Measurements from ENCODE around the gene THADA.
A peak's percentile ranks its signal among the peaks of the same experiment; 100 is the strongest.
"Not testable (repeated sequence)": the region's sequence is repeated elsewhere in the genome, so short reads cannot be mapped to it uniquely, and the experiment has no call there.

THADA gene

GRCh38 chr2:43389581-43390466 is 206.0 kb downstream of the THADA start:
- no peak overlapping the region for H3K4me3 ChIP-seq (ENCODE audit: control insufficient read depth, low read depth, low read length)
- DNase-seq (ENCODE audit: low read depth): no peak
- TF ChIP-seq CTCF (conservative IDR thresholded peaks at IDR 0.05; ENCODE audit: control insufficient read depth, insufficient read depth, low read depth, low read length): no peak

- TF ChIP-seq CTCF (conservative IDR thresholded peaks at IDR 0.05; ENCODE audit: control insufficient read depth, insufficient read depth, low read depth, low read length): no peak
- no peak for DNase-seq (ENCODE audit: low read depth)
- no peak overlapping the region for H3K4me3 ChIP-seq (ENCODE audit: control insufficient read depth, low read depth, low read length)
These were observed 207.5 kb downstream of the THADA start for GRCh38 chr2:43388371-43388770.

- no peak overlapping the region for H3K4me3 ChIP-seq (ENCODE audit: control insufficient read depth, low read depth, low read length)
- peak; percentile 33 for DNase-seq (ENCODE audit: low read depth)
- no peak for TF ChIP-seq CTCF (conservative IDR thresholded peaks at IDR 0.05; ENCODE audit: control insufficient read depth, insufficient read depth, low read depth, low read length)
These were observed 208.5 kb downstream of the THADA start for GRCh38 chr2:43387092-43388062.

GRCh38 chr2:43386679-43387078 is 209.2 kb downstream of the THADA start:
- not testable (repeated sequence) for H3K4me3 ChIP-seq (ENCODE audit: control insufficient read depth, low read depth, low read length); DNase-seq (ENCODE audit: low read depth)

- DNase-seq (ENCODE audit: low read depth): no peak
- no peak for TF ChIP-seq CTCF (conservative IDR thresholded peaks at IDR 0.05; ENCODE audit: control insufficient read depth, insufficient read depth, low read depth, low read length)
- no peak overlapping the region for H3K4me3 ChIP-seq (ENCODE audit: control insufficient read depth, low read depth, low read length)
These were observed 211.7 kb downstream of the THADA start for GRCh38 chr2:43384143-43384542.

- no peak for TF ChIP-seq CTCF (conservative IDR thresholded peaks at IDR 0.05; ENCODE audit: control insufficient read depth, insufficient read depth, low read depth, low read length)
These were observed 212.3 kb downstream of the THADA start for GRCh38 chr2:43383533-43383932.

GRCh38 chr2:43379494-43379893 is 216.3 kb downstream of the THADA start:
- DNase-seq (ENCODE audit: low read depth): no peak
- no peak for TF ChIP-seq CTCF (conservative IDR thresholded peaks at IDR 0.05; ENCODE audit: control insufficient read depth, insufficient read depth, low read depth, low read length)
- H3K4me3 ChIP-seq (ENCODE audit: control insufficient read depth, low read depth, low read length): no peak overlapping the region

More at GRCh38 chr2:43383533-43383932, 212.3 kb downstream of the THADA start:
- no peak overlapping the region for H3K4me3 ChIP-seq (ENCODE audit: control insufficient read depth, low read depth, low read length)
- DNase-seq (ENCODE audit: low read depth): no peak

Data from fibroblast of mammary gland (primary cell).